T-helper 1 cell treated with Interleukin-12 subunit alpha and Interleukin-12 subunit beta and Interleukin-4 antibody, amounts not matched to agents 30 μg/mL and 1 μg/mL, for 36 hours (primary cell): ENCODE measurements around the gene PARD3B.

ENCODE experiments used
- H3K27ac Mint-ChIP-seq: one replicate; pipeline ENCODE4 v1.8.0; 2021; ENCODE audit warnings: mild to moderate bottlenecking, mixed read lengths
- H3K27me3 Mint-ChIP-seq: one replicate; pipeline ENCODE4 v1.8.0; 2021; ENCODE audit warnings: low read depth, mixed read lengths
- H3K36me3 Mint-ChIP-seq: one replicate; pipeline ENCODE4 v1.8.0; 2021; ENCODE audit warnings: low read depth, mixed read lengths
- H3K4me1 Mint-ChIP-seq: one replicate; pipeline ENCODE4 v1.8.0; 2021; ENCODE audit warnings: low read depth, mixed read lengths
- H3K4me3 Mint-ChIP-seq: one replicate; pipeline ENCODE4 v1.8.0; 2021; ENCODE audit warnings: mild to moderate bottlenecking, moderate library complexity, mixed read lengths
- H3K9me3 Mint-ChIP-seq: one replicate; pipeline ENCODE4 v1.8.0; 2021; ENCODE audit warnings: mixed read lengths

Gene PARD3B

DNA sequence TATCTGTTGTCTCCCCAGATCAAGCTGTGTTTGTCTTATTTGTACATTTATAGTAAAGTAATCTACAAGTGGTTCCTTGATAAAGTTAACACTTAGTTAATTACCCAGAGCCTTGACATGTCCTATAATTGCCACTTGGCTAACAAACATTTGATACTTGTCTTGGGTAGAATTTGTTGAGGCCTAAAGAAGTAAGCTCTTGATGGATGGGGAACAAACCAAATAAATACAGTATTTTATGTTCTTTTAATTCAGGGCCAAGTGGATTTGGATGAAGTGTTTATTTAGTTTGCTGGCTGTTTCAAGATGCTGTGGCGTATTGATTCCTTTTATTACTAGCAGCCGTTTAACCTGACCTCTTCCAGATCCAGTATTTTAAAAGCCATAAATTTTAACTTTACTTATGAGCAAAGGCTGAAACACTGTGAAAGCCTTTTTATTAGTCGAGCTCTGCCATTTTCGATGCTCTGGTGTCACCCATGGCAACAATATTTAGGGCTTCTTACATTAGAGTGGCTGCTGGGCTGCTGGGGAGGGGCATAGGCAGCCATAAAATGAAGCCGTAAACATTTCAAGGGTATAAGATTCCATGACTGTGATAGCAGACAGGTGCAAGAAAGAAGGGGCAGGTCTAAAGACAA lies 735.4 kb downstream of the PARD3B start:
- peaks cover 19% of the 10 kb centered on the region for H3K27me3 Mint-ChIP-seq
- H3K27ac Mint-ChIP-seq: no peak overlapping the region
- no peaks in the 10 kb centered on the region for H3K4me1 Mint-ChIP-seq
- no peaks in the 10 kb centered on the region for H3K9me3 Mint-ChIP-seq
- no peaks in the 10 kb centered on the region for H3K36me3 Mint-ChIP-seq
- no peak overlapping the region for H3K4me3 Mint-ChIP-seq

DNA sequence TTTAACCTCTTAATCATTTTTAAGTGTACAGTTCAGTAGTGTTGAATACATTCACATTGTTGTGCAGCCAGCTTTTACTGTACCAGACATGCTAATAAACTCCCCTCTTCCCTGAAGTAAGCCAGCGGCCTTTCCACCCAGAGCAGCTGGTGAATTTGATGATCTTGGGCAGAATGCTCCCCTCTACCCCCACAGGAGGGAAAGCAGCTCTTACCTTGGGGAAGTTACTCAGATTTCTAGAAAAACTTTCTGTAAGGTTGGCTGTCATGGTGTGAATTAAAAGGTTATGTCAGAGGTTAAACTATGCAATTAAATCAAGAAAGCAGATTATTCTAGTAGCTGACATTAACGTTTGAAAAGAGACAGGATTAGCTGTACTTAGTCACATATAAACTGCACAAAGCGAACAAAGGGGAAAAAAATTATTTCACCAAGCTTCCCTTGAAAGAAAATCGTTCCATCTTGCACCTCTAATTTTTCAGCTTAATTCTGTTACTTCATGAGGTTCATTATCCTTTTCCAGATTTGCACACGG lies 738.5 kb downstream of the PARD3B start:
- no peak overlapping the region for H3K4me3 Mint-ChIP-seq
- H3K36me3 Mint-ChIP-seq: no peaks in the 10 kb centered on the region
- H3K27ac Mint-ChIP-seq: no peak overlapping the region
- peaks cover 8% of the 10 kb centered on the region for H3K27me3 Mint-ChIP-seq
- no peaks in the 10 kb centered on the region for H3K4me1 Mint-ChIP-seq
- no peaks in the 10 kb centered on the region for H3K9me3 Mint-ChIP-seq

DNA sequence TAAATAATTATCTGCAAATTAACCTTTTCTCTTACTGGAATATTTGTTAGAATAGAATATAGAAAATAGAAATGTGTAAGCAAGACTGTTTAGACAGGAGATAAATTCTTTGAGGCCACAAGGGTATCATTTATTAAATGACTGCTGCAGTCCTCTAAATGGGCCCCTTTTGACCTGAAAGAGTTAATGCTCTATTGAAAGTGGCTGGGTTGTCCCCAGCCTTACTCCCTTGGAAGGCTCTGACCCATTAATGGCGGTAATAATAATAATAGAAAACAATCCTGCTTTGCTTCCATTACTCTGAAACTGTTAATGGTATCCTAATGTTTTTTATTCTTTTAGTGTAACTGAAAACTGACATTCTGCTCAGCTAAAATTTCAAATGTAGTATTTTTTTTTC lies 739.1 kb downstream of the PARD3B start:
- no peaks in the 10 kb centered on the region for H3K36me3 Mint-ChIP-seq
- H3K27me3 Mint-ChIP-seq: peaks cover 4% of the 10 kb centered on the region
- H3K4me3 Mint-ChIP-seq: no peak overlapping the region
- H3K9me3 Mint-ChIP-seq: no peaks in the 10 kb centered on the region
- H3K27ac Mint-ChIP-seq: no peak overlapping the region
- H3K4me1 Mint-ChIP-seq: no peaks in the 10 kb centered on the region

DNA sequence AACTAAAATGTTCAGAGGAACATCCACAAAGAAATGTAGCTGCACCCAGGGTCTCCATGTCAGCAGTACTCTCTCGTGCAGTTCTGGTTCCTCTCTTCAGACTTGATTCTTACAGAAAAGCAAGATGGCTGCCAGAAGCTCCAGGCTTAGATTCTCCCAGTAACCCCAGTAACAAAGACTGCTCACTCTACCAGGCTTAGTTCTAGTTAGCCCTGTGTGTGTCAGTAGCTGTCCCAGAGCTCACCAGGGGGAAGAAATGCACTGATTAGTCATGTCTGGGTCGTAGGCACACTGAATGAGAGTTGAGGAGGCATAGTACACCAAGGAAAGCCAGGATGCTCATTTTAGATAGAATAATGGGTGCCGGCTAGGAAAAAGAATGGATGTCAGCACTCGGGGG lies 742.0 kb downstream of the PARD3B start:
- H3K4me1 Mint-ChIP-seq: no peaks in the 10 kb centered on the region
- H3K9me3 Mint-ChIP-seq: no peaks in the 10 kb centered on the region

DNA sequence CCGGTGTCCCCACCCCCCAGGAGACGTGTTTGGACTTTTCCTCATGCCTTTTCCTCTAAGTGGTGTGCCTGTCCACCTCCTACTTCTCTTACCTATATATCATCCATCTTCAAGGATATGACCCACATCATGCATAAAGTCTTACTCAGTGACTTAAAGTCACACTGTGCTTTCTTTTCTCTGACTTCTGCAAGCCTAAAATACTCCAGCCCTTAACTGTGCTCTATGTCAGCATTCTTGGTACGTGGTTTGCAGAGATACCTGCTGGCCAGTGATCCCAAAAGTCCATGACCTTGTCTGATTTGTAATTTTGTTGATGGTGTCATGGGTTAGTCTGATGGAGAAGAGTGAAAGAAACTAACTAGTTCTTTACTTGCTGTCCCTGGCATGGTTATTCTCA lies 743.4 kb downstream of the PARD3B start:
- Mint-ChIP-seq H3K27ac (no peak overlapping the region), H3K4me1 (no peaks in the 10 kb centered on the region), H3K9me3 (no peaks in the 10 kb centered on the region), H3K27me3 (no peaks in the 10 kb centered on the region), H3K4me3 (no peak overlapping the region), H3K36me3 (no peaks in the 10 kb centered on the region)

More for the DNA sequence above, 742.0 kb downstream of the PARD3B start:
- Mint-ChIP-seq H3K4me3 (no peak overlapping the region), H3K27ac (no peak overlapping the region), H3K36me3 (no peaks in the 10 kb centered on the region), H3K27me3 (no peaks in the 10 kb centered on the region)

DNA sequence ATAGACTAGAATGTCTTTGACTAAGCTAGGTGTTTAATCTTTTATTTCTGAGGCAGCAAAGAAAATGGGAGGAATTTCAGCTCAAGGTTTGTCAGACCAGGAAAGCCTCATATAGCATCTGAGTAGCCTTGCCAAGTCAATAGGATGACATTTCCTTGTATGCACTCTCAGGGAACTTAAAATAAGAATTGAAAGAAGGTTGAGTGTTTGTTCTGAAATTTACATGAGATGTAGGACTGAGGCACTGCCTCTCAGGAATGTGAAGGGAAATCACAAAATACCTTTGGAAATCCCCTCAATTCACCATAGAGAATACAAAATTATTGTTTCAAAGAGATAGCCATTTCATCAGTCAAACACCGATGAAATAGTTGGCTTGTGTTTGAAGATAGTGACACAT lies 745.0 kb downstream of the PARD3B start:
- no peaks in the 10 kb centered on the region for H3K4me1 Mint-ChIP-seq
- H3K36me3 Mint-ChIP-seq: no peaks in the 10 kb centered on the region
- H3K4me3 Mint-ChIP-seq: no peak overlapping the region
- no peak overlapping the region for H3K27ac Mint-ChIP-seq
- no peaks in the 10 kb centered on the region for H3K27me3 Mint-ChIP-seq
- H3K9me3 Mint-ChIP-seq: no peaks in the 10 kb centered on the region

DNA sequence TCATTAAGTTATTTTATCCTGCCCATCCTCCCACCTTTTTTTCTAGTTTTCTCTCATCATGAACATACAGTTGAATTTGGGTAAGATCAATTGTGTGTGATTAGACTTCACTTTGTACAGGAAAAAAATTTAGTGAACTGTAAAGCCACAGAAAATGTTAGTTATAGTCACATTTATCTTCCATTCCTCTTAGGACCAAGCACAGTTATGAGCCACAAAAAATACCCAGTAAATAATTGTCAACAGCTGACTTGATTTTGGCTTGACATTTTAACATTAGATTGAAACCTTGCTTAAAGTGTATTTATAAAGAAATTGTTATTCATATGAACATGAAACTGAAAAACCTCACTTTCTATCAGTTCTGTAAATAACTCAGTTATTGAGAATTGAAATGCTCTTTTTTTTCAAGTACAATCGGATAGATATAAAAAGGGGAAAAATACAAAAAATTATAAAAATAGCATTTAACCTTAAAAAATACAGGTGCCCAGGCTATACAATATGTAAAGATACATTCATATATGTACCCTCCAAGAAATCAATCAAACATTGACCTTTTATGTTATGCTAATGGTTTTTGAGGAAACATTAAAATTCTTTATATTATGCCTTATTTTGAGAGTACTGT lies 747.5 kb downstream of the PARD3B start:
- no peaks in the 10 kb centered on the region for H3K4me1 Mint-ChIP-seq
- no peak overlapping the region for H3K27ac Mint-ChIP-seq
- no peak overlapping the region for H3K4me3 Mint-ChIP-seq
- no peaks in the 10 kb centered on the region for H3K27me3 Mint-ChIP-seq
- H3K9me3 Mint-ChIP-seq: no peaks in the 10 kb centered on the region
- no peaks in the 10 kb centered on the region for H3K36me3 Mint-ChIP-seq

DNA sequence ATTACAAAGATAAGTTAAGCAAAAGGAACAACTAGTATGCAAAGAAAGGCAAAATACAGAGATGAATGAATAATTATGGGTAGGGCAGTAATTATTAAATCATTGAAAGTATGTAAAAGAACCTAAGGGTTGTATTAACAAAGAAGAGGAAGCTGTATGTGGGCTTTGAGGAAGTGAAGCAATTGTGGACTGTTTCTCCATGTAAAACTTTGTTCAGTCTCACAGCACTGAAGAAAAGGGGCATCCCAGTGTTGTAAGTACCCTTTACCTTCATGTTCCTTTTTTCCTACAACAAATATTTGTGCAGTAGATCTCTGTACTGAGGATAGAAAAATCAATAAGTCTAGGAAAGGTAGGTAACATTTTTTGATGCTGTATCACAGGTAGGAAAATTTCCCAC lies 748.3 kb downstream of the PARD3B start:
- H3K4me1 Mint-ChIP-seq: no peaks in the 10 kb centered on the region
- H3K27me3 Mint-ChIP-seq: no peaks in the 10 kb centered on the region
- no peak overlapping the region for H3K4me3 Mint-ChIP-seq

DNA sequence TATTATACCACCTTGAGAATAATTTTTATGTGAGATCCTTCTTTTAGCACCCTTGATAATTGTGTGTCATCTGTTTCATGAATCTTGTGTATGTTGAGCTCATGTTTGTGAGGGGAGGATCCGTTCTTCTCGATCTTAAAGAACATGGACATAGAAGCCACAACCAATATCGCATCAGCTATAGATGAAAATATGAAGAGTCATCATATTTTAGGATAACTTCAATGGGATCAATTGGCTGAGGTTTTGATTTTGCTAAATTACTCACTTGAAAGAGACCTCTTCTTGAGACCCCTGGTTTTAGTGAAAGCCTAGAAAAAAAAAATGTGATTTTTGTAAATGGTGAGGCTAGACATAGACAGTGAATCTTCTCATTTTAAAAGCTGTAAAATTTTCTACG lies 751.7 kb downstream of the PARD3B start:
- Mint-ChIP-seq H3K27me3 (no peaks in the 10 kb centered on the region), H3K4me1 (no peaks in the 10 kb centered on the region), H3K27ac (no peak overlapping the region), H3K4me3 (no peak overlapping the region), H3K36me3 (no peaks in the 10 kb centered on the region), H3K9me3 (no peaks in the 10 kb centered on the region)

More for the DNA sequence above, 748.3 kb downstream of the PARD3B start:
- no peaks in the 10 kb centered on the region for H3K36me3 Mint-ChIP-seq
- H3K27ac Mint-ChIP-seq: no peak overlapping the region
- no peaks in the 10 kb centered on the region for H3K9me3 Mint-ChIP-seq

DNA sequence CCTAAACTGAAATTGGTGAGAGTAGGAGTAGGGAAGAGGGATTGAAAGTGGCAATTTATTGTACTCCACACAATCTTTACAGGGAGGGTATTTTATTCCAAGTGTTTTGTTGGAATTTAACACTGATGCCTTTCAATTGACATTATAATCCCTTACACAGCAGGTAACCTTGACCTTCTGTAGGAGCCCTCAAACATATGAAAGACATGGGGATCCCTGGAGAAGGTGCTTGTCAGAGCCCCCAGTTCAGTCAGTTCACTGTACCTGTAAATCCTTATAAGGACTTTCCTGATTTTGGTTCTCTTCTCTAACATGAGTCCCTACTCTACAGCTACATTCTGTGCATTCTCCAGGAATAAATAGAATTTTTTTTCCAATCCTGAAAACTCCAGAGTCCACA lies 752.1 kb downstream of the PARD3B start:
- Mint-ChIP-seq H3K27ac (no peak overlapping the region), H3K27me3 (no peaks in the 10 kb centered on the region), H3K36me3 (no peaks in the 10 kb centered on the region), H3K9me3 (no peaks in the 10 kb centered on the region), H3K4me3 (no peak overlapping the region), H3K4me1 (no peaks in the 10 kb centered on the region)

DNA sequence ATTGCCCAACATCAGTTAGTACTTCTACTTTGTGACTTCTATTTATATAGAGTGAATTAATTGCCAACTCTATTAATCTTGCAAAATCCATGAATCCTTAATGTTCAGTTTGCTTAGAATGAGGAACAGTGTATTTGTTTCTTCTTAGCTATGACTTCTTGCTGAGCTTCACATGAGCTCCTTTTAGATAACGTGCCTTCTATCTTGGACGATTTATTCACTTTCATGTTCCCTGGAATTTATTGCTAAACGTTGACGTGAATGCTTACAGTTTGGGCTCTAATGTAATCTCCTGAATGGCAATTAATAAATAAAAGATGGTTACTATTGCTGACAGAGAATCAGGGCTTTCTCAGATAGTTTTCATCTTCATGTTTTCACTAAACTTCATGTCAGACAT lies 752.6 kb downstream of the PARD3B start:
- Mint-ChIP-seq H3K36me3 (no peaks in the 10 kb centered on the region), H3K4me3 (no peak overlapping the region), H3K9me3 (no peaks in the 10 kb centered on the region), H3K27me3 (no peaks in the 10 kb centered on the region), H3K27ac (no peak overlapping the region), H3K4me1 (no peaks in the 10 kb centered on the region)

DNA sequence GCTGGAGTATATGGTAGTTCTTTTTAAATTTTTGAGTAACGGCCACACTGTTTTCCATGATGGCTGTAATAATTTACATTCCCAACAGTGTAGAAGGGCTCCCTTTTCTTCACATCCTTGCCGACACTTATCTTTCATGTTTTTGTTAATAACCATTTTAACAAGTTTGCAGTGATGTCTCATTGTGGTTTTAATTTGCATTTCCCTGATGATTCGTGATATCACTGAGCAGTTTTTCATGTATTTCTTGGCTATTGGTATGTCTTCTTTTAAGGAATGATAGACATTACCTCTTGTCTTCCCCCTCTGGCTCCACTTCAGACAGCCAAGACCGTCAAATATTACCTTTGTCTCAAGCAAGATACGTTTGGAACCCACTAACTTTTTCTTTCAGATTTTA lies 765.9 kb downstream of the PARD3B start:
- Mint-ChIP-seq H3K4me3 (no peak overlapping the region), H3K27me3 (no peaks in the 10 kb centered on the region), H3K4me1 (no peaks in the 10 kb centered on the region), H3K36me3 (no peaks in the 10 kb centered on the region), H3K9me3 (no peaks in the 10 kb centered on the region), H3K27ac (no peak overlapping the region)

DNA sequence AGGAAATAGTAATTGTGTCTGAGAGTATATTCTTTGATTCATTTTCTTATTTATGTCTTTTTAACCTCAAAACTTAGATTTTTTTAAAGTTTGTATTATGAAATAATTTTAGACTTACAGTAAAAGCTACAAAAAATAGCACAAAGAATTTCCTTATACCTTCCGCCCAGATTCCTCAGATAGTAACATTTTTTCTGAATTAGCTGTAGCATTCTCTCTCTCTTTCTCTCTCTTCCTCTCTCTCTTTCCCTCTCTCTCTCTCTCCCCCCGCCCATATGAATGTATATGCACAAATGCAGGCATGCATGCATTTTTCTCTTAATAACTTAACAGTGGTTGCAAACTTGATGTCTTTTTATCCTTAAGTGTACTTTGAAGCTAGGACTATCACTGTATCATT lies 776.0 kb downstream of the PARD3B start:
- no peaks in the 10 kb centered on the region for H3K9me3 Mint-ChIP-seq
- no peaks in the 10 kb centered on the region for H3K4me1 Mint-ChIP-seq
- H3K27ac Mint-ChIP-seq: no peak overlapping the region
- no peaks in the 10 kb centered on the region for H3K36me3 Mint-ChIP-seq
- H3K27me3 Mint-ChIP-seq: peaks cover 5% of the 10 kb centered on the region
- no peak overlapping the region for H3K4me3 Mint-ChIP-seq

DNA sequence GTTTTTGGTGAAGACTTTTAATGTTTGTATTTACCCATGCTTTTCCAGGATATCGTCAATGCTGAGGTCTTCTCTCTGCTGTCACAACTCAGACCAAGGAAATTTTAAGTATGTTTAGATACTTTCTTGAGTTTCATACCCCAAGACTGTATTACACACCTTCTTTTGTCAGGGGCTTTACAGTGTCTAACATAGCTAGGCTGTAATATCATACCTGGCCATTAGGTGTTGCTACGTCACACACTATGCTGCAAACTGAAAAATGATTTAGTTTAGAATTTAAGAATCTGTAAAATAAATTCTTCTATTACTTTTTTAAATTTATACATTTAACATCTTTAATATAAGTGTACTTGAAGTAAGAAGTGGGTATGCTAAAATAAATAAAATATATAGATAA lies 778.7 kb downstream of the PARD3B start:
- H3K36me3 Mint-ChIP-seq: no peaks in the 10 kb centered on the region
- no peak overlapping the region for H3K27ac Mint-ChIP-seq
- no peaks in the 10 kb centered on the region for H3K9me3 Mint-ChIP-seq
- no peaks in the 10 kb centered on the region for H3K4me1 Mint-ChIP-seq
- peaks cover 1% of the 10 kb centered on the region for H3K27me3 Mint-ChIP-seq
- H3K4me3 Mint-ChIP-seq: no peak overlapping the region

DNA sequence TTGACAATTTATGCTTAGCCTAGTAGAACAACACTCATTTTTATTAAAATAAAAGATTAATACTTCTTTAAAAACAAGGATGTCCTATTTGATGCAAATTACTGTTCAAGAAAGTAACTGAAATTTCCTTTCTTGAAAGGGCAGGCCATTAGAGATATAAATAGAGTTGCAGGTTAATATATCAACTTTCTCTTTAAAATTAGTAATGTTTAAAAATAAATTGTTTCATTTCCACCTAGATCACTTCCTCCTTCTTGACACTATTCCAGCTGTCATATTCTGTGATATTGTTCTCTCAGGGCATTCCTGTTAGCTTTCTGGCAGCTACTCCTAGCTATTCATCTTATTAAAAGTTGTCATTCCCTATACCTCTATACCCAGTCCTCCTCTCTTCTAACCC lies 779.1 kb downstream of the PARD3B start:
- Mint-ChIP-seq H3K27ac (no peak overlapping the region), H3K4me1 (no peaks in the 10 kb centered on the region), H3K36me3 (no peaks in the 10 kb centered on the region), H3K9me3 (no peaks in the 10 kb centered on the region), H3K4me3 (no peak overlapping the region), H3K27me3 (no peaks in the 10 kb centered on the region)
